ENCODE data around the gene THAP6. TPM values are rescaled to one million over a fixed set of nuclear protein-coding genes. Genes with fewer than 3 reads are reported as not detected.

Gene THAP6
- total and polyA plus RNA-seq, 2 experiments from 2014 or later, result 13.2 to 17.3 TPM

DNA sequence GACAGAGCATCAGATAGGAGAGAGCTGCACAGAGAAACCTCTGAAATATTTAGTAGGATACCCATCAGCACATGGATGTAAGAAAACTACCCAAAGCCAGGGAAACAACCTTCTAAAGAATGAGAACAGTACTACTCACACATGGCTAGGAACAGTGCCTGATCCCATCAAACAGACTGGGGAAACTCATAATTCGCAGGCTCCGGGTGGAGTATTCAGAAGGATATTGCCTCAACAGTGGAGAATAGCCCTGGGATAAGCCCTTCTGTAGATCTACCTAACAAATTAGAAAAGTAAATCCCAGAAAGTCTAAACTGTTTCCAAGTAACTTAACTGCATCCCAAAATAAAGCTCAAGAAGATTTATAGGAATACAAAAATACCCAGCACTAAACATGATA is 17.9 kb upstream of the THAP6 start:
- Histone ChIP-seq H3K9me2 (ENCODE audit: insufficient read depth) (no peaks in the 10 kb centered on the region), H3K4me3 (peak overlapping the region; percentile 35; the same call in 1 of the 2 replicates), H3K27me3 (replicated peaks; ENCODE audit: insufficient read depth) (no peaks in the 10 kb centered on the region), H2AFZ (no peak overlapping the region), H3K9ac (peak overlapping the region; percentile 39), H4K20me1 (ENCODE audit: insufficient read depth) (peaks cover 7% of the 10 kb centered on the region), H3K4me2 (ENCODE audit: unreplicated experiment) (peak overlapping the region; percentile 37), H3K9me3 (ENCODE audit: low read depth) (no peaks in the 10 kb centered on the region), H3K36me3 (ENCODE audit: low read depth) (peaks cover 31% of the 10 kb centered on the region), H3K4me1 (ENCODE audit: insufficient read depth) (peaks cover 18% of the 10 kb centered on the region), H3K27ac (peak overlapping the region; percentile 47; the same call in 1 of the 2 replicates), H3F3A (ENCODE audit: insufficient read depth) (peaks cover 24% of the 10 kb centered on the region), H3K79me2 (ENCODE audit: insufficient read depth) (peaks cover 68% of the 10 kb centered on the region)
- TF ChIP-seq EZH2phosphoT487 (IDR thresholded peaks at IDR 0.05; ENCODE audit: insufficient read depth, low read depth) (no peak), EZH2 (IDR thresholded peaks at IDR 0.05; ENCODE audit: insufficient read depth, poor library complexity, severe bottlenecking) (no peak)
- DNase-seq, result no peak
- 100% methylated on average over 2 of the region's 2 CpGs for WGBS, 2 experiments (ENCODE audit: low coverage in 1 of 2, low lambda C conversion rate in 2 of 2, missing lambda C conversion rate in 2 of 2)
- in situ Hi-C loops (cut with MboI), result no loop called here

DNA sequence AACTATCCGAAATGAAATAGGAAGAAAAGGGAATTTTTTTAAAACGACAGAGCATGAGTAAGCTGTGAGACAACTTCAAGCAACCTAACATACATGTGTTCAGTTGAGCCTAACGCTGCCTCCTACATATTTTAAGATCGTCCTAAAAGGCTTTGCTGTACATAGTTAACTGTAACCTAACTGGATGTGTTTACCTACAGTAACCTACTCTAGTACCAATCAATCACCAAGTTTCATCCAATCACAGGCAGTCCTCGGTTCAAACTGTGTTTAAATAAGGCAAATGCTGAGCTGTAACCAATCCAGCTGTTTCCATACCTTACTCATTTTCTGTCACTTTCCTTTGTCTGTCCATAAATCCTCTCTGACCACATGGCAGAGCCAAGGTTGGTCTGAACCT is 17.1 kb upstream of the THAP6 start:
- Histone ChIP-seq H4K20me1 (ENCODE audit: insufficient read depth) (peaks cover 7% of the 10 kb centered on the region), H3K79me2 (ENCODE audit: insufficient read depth) (peaks cover 68% of the 10 kb centered on the region), H3K27ac (peak overlapping the region; percentile 47), H3K4me2 (ENCODE audit: unreplicated experiment) (peak overlapping the region; percentile 37), H3K36me3 (ENCODE audit: low read depth) (peaks cover 25% of the 10 kb centered on the region), H3F3A (ENCODE audit: insufficient read depth) (peaks cover 24% of the 10 kb centered on the region), H3K27me3 (replicated peaks; ENCODE audit: insufficient read depth) (no peaks in the 10 kb centered on the region), H3K9ac (peak overlapping the region; percentile 39), H3K4me1 (ENCODE audit: insufficient read depth) (peaks cover 18% of the 10 kb centered on the region), H3K4me3 (peak overlapping the region; percentile 35), H3K9me2 (ENCODE audit: insufficient read depth) (no peaks in the 10 kb centered on the region), H3K9me3 (ENCODE audit: low read depth) (no peaks in the 10 kb centered on the region), H2AFZ (peak overlapping the region; percentile 50)
- no peak for TF ChIP-seq EZH2 (IDR thresholded peaks at IDR 0.05; ENCODE audit: insufficient read depth, poor library complexity, severe bottlenecking)
- no peak for TF ChIP-seq EZH2phosphoT487 (IDR thresholded peaks at IDR 0.05; ENCODE audit: insufficient read depth, low read depth)
- WGBS, 2 experiments (ENCODE audit: low coverage in 1 of 2, low lambda C conversion rate in 2 of 2, missing lambda C conversion rate in 2 of 2), result 25 to 32% methylated on average over 5 of the region's 5 CpGs
- in situ Hi-C loops (cut with MboI), result no loop called here
- peak; percentile 61 for DNase-seq

DNA sequence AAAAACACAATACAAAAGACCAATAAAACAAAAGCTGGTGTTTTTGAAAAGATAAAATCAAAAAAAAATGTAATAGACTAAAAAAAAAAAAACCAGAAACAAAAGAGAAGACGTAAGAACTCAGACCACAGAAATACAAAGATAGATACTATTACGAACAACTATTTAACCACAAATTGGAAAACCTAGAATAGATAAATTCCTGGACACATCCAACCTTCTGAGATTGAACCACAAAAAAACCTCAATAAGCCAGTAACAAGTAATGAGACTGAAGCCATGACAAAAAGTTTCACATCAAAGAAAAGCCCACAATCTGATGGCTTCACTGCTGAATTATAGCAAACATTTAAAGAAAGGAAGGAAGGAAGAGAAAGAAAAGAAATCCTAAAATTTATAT is 16.2 kb upstream of the THAP6 start:
- Histone ChIP-seq H3K9ac (no peak overlapping the region), H3F3A (ENCODE audit: insufficient read depth) (peaks cover 24% of the 10 kb centered on the region), H2AFZ (no peak overlapping the region), H3K27me3 (replicated peaks; ENCODE audit: insufficient read depth) (no peaks in the 10 kb centered on the region), H3K36me3 (ENCODE audit: low read depth) (peaks cover 27% of the 10 kb centered on the region; the same call in 1 of the 2 replicates), H4K20me1 (ENCODE audit: insufficient read depth) (peaks cover 7% of the 10 kb centered on the region), H3K79me2 (ENCODE audit: insufficient read depth) (peaks cover 72% of the 10 kb centered on the region), H3K4me2 (ENCODE audit: unreplicated experiment) (no peak overlapping the region), H3K9me2 (ENCODE audit: insufficient read depth) (no peaks in the 10 kb centered on the region), H3K27ac (no peak overlapping the region), H3K9me3 (ENCODE audit: low read depth) (no peaks in the 10 kb centered on the region), H3K4me1 (ENCODE audit: insufficient read depth) (peaks cover 18% of the 10 kb centered on the region), H3K4me3 (no peak overlapping the region)
- WGBS, 2 experiments (ENCODE audit: low coverage in 1 of 2, low lambda C conversion rate in 2 of 2, missing lambda C conversion rate in 2 of 2), result 97 to 98% methylated on average over 2 of the region's 2 CpGs
- in situ Hi-C loops (cut with MboI), result no loop called here
- DNase-seq, result no peak
- TF ChIP-seq EZH2 (IDR thresholded peaks at IDR 0.05; ENCODE audit: insufficient read depth, poor library complexity, severe bottlenecking), result no peak
- TF ChIP-seq EZH2phosphoT487 (IDR thresholded peaks at IDR 0.05; ENCODE audit: insufficient read depth, low read depth), result no peak

DNA sequence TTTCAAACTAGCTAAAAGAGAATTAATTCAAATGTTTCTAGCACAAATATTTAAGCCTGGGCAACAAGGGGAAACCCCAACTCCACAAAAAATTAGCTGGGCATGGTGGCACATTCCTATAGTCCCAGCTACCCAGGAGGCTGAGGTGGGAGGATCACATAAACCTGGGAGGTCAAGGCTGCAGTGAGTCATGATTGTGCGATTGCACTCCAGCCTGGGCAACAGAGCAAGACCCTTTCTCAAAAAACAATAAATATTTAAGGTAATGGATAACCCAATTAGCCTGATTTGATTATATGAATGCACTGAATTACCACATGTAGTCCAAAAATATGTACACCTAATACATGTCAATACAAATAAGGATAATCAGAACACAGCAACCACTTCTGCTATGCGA is 14.4 kb upstream of the THAP6 start:
- Histone ChIP-seq H3K79me2 (ENCODE audit: insufficient read depth) (peaks cover 67% of the 10 kb centered on the region), H2AFZ (no peak overlapping the region), H3K4me2 (ENCODE audit: unreplicated experiment) (no peak overlapping the region), H3K27me3 (replicated peaks; ENCODE audit: insufficient read depth) (no peaks in the 10 kb centered on the region), H3K9ac (no peak overlapping the region), H3K27ac (no peak overlapping the region), H3K36me3 (ENCODE audit: low read depth) (peaks cover 31% of the 10 kb centered on the region; the same call in 1 of the 2 replicates), H3K4me1 (ENCODE audit: insufficient read depth) (peaks cover 11% of the 10 kb centered on the region), H3F3A (ENCODE audit: insufficient read depth) (peaks cover 24% of the 10 kb centered on the region), H4K20me1 (ENCODE audit: insufficient read depth) (peaks cover 7% of the 10 kb centered on the region), H3K9me2 (ENCODE audit: insufficient read depth) (no peaks in the 10 kb centered on the region), H3K9me3 (ENCODE audit: low read depth) (no peaks in the 10 kb centered on the region), H3K4me3 (no peak overlapping the region)
- in situ Hi-C loops (cut with MboI), result no loop called here
- no peak for DNase-seq
- WGBS, 2 experiments (ENCODE audit: low coverage in 1 of 2, low lambda C conversion rate in 2 of 2, missing lambda C conversion rate in 2 of 2), result 95 to 100% methylated on average over 2 of the region's 2 CpGs
- TF ChIP-seq EZH2phosphoT487 (IDR thresholded peaks at IDR 0.05; ENCODE audit: insufficient read depth, low read depth) (no peak), EZH2 (IDR thresholded peaks at IDR 0.05; ENCODE audit: insufficient read depth, poor library complexity, severe bottlenecking) (no peak)

Measured in GM23248 (cell line).